OCI-LY1 (cell line): Measurements from ENCODE around the gene APBA1.

ENCODE experiments used
- CTCF ChIP-seq: fragments of 200-600 bp; sonication (generic), shearing (Covaris generic); IDR thresholded peaks from 2 replicates; pipeline ENCODE4 v1.5.1; 2017; ENCODE audit warnings: mild to moderate bottlenecking, antibody characterized with exemption, low read length, moderate library complexity, mixed read lengths
- EZH2 ChIP-seq: fragments of 200-600 bp; sonication (generic), shearing (Covaris generic); IDR thresholded peaks from 2 replicates; pipeline ENCODE4 v1.8.0; 2017; ENCODE audit warnings: borderline replicate concordance, mixed run types, mild to moderate bottlenecking, antibody characterized with exemption, low read length, moderate library complexity, mixed read lengths

- TF ChIP-seq CTCF (no peak), EZH2 (no peak)
Observed at GRCh38 chr9:69645488-69645887, 26.7 kb downstream of the APBA1 start.
